ENCODE results near the gene ARHGEF10L. TPM values are rescaled to one million over a fixed set of nuclear protein-coding genes. Genes with fewer than 3 reads are reported as not detected.

The ARHGEF10L gene
- total and polyA plus RNA-seq, 4 donors, result 15.0 to 43.4 (median 24.3) TPM

DNA sequence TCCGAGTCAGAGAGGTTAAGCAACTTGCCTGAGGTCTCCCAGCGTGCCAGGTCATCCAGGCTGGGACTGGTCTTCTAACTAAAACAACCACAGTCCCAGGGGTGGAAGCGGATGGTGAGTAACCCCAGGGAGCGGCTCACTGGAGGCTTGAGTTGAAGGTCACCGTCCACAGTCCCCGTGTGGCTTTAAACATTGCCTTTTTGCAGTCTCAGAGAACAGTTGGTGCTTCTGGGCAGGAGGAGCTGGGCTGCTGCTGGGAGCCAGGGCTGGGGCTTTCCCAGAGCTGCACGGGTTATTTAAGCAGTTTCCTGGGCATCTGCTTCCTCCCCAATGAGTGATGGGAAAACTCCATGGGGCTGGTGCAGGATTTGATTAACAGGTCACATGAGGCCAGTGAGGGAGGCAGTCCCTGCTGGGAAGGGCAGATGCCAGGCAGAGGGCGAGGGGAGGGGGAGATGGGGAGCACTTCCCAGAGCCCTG is 12.3 kb downstream of the ARHGEF10L start:
- Histone ChIP-seq H3K4me1 (ENCODE audit: control insufficient read depth in 5 of 5, insufficient read depth in 5 of 5, low read length in 5 of 5) (peaks cover 0 to 7% (median 0%) of the 10 kb centered on the region in 5 donors), H3K9ac (ENCODE audit: insufficient read depth in 1 of 2, low read length in 2 of 2) (no peak overlapping the region), H3K4me3 (no peak overlapping the region), H3K36me3 (ENCODE audit: control insufficient read depth in 4 of 4, insufficient read depth in 4 of 4, low read length in 4 of 4) (no peaks in the 10 kb centered on the region), H3K9me3 (ENCODE audit: control insufficient read depth in 4 of 4, insufficient read depth in 3 of 4, low read length in 3 of 4) (no peaks in the 10 kb centered on the region), H3K27ac (ENCODE audit: low read depth in 1 of 2, low read length in 1 of 2) (peak overlapping the region in 1 of 2 donors; percentile 37), H3K27me3 (ENCODE audit: control insufficient read depth in 3 of 3, insufficient read depth in 3 of 3, low read length in 2 of 3) (no peaks in the 10 kb centered on the region)
- ATAC-seq (ENCODE audit: insufficient read depth, low FRiP score), result peak; percentile 48
- WGBS, 2 donors, result 44 to 53% methylated on average over 8 of the region's 8 CpGs
- no peak for DNase-seq
- TF ChIP-seq, protein P1, sequence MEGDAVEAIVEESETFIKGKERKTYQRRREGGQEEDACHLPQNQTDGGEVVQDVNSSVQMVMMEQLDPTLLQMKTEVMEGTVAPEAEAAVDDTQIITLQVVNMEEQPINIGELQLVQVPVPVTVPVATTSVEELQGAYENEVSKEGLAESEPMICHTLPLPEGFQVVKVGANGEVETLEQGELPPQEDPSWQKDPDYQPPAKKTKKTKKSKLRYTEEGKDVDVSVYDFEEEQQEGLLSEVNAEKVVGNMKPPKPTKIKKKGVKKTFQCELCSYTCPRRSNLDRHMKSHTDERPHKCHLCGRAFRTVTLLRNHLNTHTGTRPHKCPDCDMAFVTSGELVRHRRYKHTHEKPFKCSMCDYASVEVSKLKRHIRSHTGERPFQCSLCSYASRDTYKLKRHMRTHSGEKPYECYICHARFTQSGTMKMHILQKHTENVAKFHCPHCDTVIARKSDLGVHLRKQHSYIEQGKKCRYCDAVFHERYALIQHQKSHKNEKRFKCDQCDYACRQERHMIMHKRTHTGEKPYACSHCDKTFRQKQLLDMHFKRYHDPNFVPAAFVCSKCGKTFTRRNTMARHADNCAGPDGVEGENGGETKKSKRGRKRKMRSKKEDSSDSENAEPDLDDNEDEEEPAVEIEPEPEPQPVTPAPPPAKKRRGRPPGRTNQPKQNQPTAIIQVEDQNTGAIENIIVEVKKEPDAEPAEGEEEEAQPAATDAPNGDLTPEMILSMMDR (IDR thresholded peaks at IDR 0.05; ENCODE audit: control extremely low read depth, extremely low read depth), result no peak

DNA sequence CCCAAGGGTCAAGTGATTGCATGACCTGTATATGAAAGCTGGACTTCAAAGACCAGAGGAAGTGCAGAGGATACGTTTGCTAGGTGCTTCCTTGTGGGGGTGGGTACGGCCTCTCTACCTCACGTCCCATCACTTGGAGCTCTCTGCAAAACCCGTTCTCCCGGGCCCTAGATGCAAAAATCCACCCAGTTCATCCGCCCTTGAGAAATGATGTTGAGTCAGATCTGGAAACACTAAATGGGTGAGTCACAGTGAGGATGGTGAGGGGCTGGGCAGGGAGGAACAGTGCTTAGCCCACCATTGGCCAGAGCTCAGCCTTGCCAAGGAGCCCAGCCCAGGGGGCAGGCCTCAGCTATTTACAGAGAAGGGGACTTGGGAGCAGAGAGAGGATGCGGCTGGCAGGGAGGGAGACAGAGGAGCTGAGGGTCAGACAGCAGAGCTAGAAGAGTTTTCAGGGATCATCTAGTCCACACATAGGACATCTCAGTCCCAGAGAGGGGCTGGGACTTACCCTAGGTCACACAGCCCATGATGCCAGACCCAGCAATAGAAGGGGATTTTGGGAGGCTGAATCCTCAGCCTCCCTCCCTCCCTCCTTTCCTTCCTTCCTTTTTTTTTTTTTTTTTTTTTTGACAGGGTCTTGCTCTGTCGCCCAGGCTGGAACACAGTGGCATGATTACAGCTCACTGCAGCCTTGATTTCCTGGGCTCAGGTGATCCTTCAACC is 14.6 kb downstream of the ARHGEF10L start:
- Histone ChIP-seq H3K4me1 (ENCODE audit: control insufficient read depth in 5 of 5, insufficient read depth in 5 of 5, low read length in 5 of 5) (peaks cover 0 to 7% (median 0%) of the 10 kb centered on the region in 5 donors), H3K4me3 (no peak overlapping the region), H3K9me3 (ENCODE audit: control insufficient read depth in 4 of 4, insufficient read depth in 3 of 4, low read length in 3 of 4) (no peaks in the 10 kb centered on the region), H3K27ac (ENCODE audit: low read depth in 1 of 2, low read length in 1 of 2) (no peak overlapping the region), H3K27me3 (ENCODE audit: control insufficient read depth in 3 of 3, insufficient read depth in 3 of 3, low read length in 2 of 3) (no peaks in the 10 kb centered on the region), H3K9ac (ENCODE audit: insufficient read depth in 1 of 2, low read length in 2 of 2) (no peak overlapping the region), H3K36me3 (ENCODE audit: control insufficient read depth in 4 of 4, insufficient read depth in 4 of 4, low read length in 4 of 4) (no peaks in the 10 kb centered on the region)
- 65 to 80% methylated on average over 8 of the region's 8 CpGs for WGBS, 2 donors
- DNase-seq (no peak), ATAC-seq (ENCODE audit: insufficient read depth, low FRiP score) (no peak)
- TF ChIP-seq, protein P1 (IDR thresholded peaks at IDR 0.05; ENCODE audit: control extremely low read depth, extremely low read depth), result no peak

DNA sequence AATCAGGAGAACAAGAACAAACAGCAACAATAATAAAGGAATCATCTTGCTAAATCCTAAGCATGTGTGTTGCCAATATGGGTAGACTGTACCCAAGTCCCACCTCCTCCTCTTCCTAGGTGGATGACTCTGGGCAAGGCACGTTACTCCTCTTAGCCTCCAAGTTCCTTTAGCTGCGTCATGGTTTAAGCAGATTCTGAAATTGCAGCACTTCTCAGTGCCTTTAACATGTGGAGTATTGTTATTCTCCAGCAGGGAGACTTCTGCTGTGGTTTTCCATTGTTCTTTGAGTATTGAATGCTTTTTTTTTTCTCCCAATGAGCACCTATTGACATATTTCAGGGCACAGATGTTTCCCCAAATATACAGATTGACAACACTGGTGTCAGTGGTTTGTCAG is 15.5 kb downstream of the ARHGEF10L start:
- Histone ChIP-seq H3K4me3 (no peak overlapping the region), H3K9ac (ENCODE audit: insufficient read depth in 1 of 2, low read length in 2 of 2) (no peak overlapping the region), H3K9me3 (ENCODE audit: control insufficient read depth in 4 of 4, insufficient read depth in 3 of 4, low read length in 3 of 4) (no peaks in the 10 kb centered on the region), H3K27me3 (ENCODE audit: control insufficient read depth in 3 of 3, insufficient read depth in 3 of 3, low read length in 2 of 3) (no peaks in the 10 kb centered on the region), H3K27ac (ENCODE audit: low read depth in 1 of 2, low read length in 1 of 2) (no peak overlapping the region), H3K4me1 (ENCODE audit: control insufficient read depth in 5 of 5, insufficient read depth in 5 of 5, low read length in 5 of 5) (peaks cover 0 to 7% (median 1%) of the 10 kb centered on the region in 5 donors), H3K36me3 (ENCODE audit: control insufficient read depth in 4 of 4, insufficient read depth in 4 of 4, low read length in 4 of 4) (no peaks in the 10 kb centered on the region)
- no peak for DNase-seq
- ATAC-seq (ENCODE audit: insufficient read depth, low FRiP score), result no peak
- TF ChIP-seq, protein P1 (IDR thresholded peaks at IDR 0.05; ENCODE audit: control extremely low read depth, extremely low read depth), result no peak
- 51 to 72% methylated on average over 2 of the region's 2 CpGs for WGBS, 2 donors

Measured in lung (tissue), 12 donors.